Renal pelvis (tissue), 4 donors: ENCODE data around the gene LPCAT2. TPM values are rescaled to one million over a fixed set of nuclear protein-coding genes. Genes with fewer than 3 reads are reported as not detected.

Source experiments
- DNase-seq: peaks from one replicate; pipeline ENCODE4 v3.0.0-alpha.2; 2013
- polyA plus RNA-seq, 3 donors: library from polyadenylated mRNA; unstranded; fragments of 120-200 nt; gene quantifications; one replicate each; pipeline ENCODE4 v1.2.1, GENCODE V29; 2013; ENCODE audit not compliant: insufficient read length in 3 of 3

Gene LPCAT2
- polyA plus RNA-seq, 3 donors, result 8.0 to 10.8 (median 8.1) TPM

- peak; percentile 74 for DNase-seq
These were observed 29.9 kb upstream of the LPCAT2 start, which contains the start of gene MMP2 for GRCh38 chr16:55478827-55479429. Gene MMP2, plus strand, starts transcription at chr16:55479198. Its CDS starts 282 bp downstream, at chr16:55479480.

GRCh38 chr16:55479430-55480140, 29.3 kb upstream of the LPCAT2 start:
- DNase-seq, result peak; percentile 8

- DNase-seq, result peak; percentile 76
These were observed 28.6 kb upstream of the LPCAT2 start for GRCh38 chr16:55480228-55480655.

GRCh38 chr16:55481023-55481422, 27.8 kb upstream of the LPCAT2 start:
- no peak for DNase-seq

GRCh38 chr16:55482056-55482455, 26.8 kb upstream of the LPCAT2 start:
- no peak for DNase-seq

GRCh38 chr16:55487048-55487803, 21.6 kb upstream of the LPCAT2 start:
- DNase-seq, result no peak

GRCh38 chr16:55488306-55488705, 20.6 kb upstream of the LPCAT2 start:
- peak; percentile 15 for DNase-seq

GRCh38 chr16:55489119-55489955, 19.5 kb upstream of the LPCAT2 start:
- DNase-seq, result no peak

- no peak for DNase-seq
These were observed 19.0 kb upstream of the LPCAT2 start for GRCh38 chr16:55489956-55490265.

- no peak for DNase-seq
These were observed 18.6 kb upstream of the LPCAT2 start for GRCh38 chr16:55490301-55490700.

- no peak for DNase-seq
These were observed 17.2 kb upstream of the LPCAT2 start for GRCh38 chr16:55491691-55492090.

- DNase-seq, result no peak
These were observed 16.0 kb upstream of the LPCAT2 start for GRCh38 chr16:55492756-55493380.

- peak; percentile 64 for DNase-seq
These were observed 13.9 kb upstream of the LPCAT2 start for GRCh38 chr16:55494994-55495421.

GRCh38 chr16:55495616-55496289, 13.1 kb upstream of the LPCAT2 start:
- DNase-seq, result no peak

- DNase-seq, result no peak
These were observed 12.2 kb upstream of the LPCAT2 start for GRCh38 chr16:55496509-55497145.

- DNase-seq, result no peak
These were observed 11.3 kb upstream of the LPCAT2 start for GRCh38 chr16:55497558-55497957.

- no peak for DNase-seq
These were observed 10.8 kb upstream of the LPCAT2 start for GRCh38 chr16:55498101-55498500.

- DNase-seq, result no peak
These were observed 9.6 kb upstream of the LPCAT2 start for GRCh38 chr16:55499281-55499680.

GRCh38 chr16:55499951-55500529, 8.8 kb upstream of the LPCAT2 start:
- DNase-seq, result peak; percentile 29

GRCh38 chr16:55500530-55501011, 8.3 kb upstream of the LPCAT2 start:
- peak; percentile 35 for DNase-seq
